Measurements from ENCODE around the gene ZNF792.
"Not testable (repeated sequence)": the region's sequence is repeated elsewhere in the genome, so short reads cannot be mapped to it uniquely, and the experiment has no call there.

Gene ZNF792

DNA sequence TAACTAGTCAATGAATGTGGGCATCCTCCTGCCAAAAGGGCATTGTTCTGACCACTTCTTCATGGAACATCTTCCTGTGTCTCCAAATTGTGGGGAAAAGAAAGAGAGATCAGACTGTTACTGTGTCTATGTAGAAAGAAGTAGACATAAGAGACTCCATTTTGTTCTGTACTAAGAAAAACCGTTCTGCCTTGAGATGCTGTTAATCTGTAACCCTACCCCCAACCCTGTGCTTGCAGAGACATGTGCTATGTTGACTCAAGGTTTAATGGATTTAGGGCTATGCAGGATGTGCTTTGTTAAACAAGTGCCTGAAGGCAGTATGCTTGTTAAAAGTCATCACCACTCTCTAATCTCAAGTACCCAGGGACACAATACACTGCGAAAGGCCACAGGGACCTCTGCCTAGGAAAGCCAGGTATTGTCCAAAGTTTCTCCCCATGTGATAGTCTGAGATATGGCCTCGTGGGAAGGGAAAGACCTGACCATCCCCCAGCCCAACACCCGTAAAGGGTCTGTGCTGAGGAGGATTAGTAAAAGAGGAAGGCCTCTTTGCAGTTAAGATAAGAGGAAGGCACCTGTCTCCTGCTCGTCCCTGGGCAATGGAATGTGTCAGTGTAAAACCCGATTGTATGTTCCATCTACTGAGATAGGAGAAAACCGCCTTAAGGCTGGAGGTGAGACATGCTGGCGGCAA is 43.8 kb downstream of the ZNF792 start:
- not testable (repeated sequence) for DNase-seq

- DNase-seq, result no peak
Measured at GRCh38 chr19:34918190-34918589, 45.8 kb downstream of the ZNF792 start.

- DNase-seq, result not testable (repeated sequence)
Measured at GRCh38 chr19:34917144-34917543, 46.9 kb downstream of the ZNF792 start.

GRCh38 chr19:34910770-34911169 is 53.3 kb downstream of the ZNF792 start:
- DNase-seq, result no peak

Data from NCI-H446 (cell line).